Fibroblast of lung (primary cell): Measurements from ENCODE around the gene CFAP298.

ENCODE experiments used
- EZH2 ChIP-seq: IDR thresholded peaks from 2 replicates; pipeline ENCODE4 v1.5.1; 2012; ENCODE audit warnings: low read length, control low read depth, mild to moderate bottlenecking; ENCODE audit errors: missing control alignments
- TF ChIP-seq, protein P1 (sequence below), 2 donors: IDR thresholded peaks in 1 of 2; conservative IDR thresholded peaks in 1 of 2; 1 replicate in 1 of 2; 2 replicates in 1 of 2; pipeline ENCODE4 v1.5.1; 2011 to 2012; ENCODE audit warnings: low read length in 2 of 2, control low read depth in 1 of 2, inconsistent platforms in 1 of 2, low read depth in 1 of 2, mild to moderate bottlenecking in 1 of 2

- TF ChIP-seq, protein P1, sequence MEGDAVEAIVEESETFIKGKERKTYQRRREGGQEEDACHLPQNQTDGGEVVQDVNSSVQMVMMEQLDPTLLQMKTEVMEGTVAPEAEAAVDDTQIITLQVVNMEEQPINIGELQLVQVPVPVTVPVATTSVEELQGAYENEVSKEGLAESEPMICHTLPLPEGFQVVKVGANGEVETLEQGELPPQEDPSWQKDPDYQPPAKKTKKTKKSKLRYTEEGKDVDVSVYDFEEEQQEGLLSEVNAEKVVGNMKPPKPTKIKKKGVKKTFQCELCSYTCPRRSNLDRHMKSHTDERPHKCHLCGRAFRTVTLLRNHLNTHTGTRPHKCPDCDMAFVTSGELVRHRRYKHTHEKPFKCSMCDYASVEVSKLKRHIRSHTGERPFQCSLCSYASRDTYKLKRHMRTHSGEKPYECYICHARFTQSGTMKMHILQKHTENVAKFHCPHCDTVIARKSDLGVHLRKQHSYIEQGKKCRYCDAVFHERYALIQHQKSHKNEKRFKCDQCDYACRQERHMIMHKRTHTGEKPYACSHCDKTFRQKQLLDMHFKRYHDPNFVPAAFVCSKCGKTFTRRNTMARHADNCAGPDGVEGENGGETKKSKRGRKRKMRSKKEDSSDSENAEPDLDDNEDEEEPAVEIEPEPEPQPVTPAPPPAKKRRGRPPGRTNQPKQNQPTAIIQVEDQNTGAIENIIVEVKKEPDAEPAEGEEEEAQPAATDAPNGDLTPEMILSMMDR (conservative IDR thresholded peaks at IDR 0.05 in 1 of 2, IDR thresholded peaks at IDR 0.05 in 1 of 2; ENCODE audit: low read depth in 1 of 2, low read length in 2 of 2), result no peak
- no peak for TF ChIP-seq EZH2
These were observed 25.1 kb downstream of the CFAP298 start for GRCh38 chr21:32587120-32587519.
